IMR-90 (cell line): ENCODE measurements around the gene LLCFC1.
"Not testable (repeated sequence)": the region's sequence is repeated elsewhere in the genome, so short reads cannot be mapped to it uniquely, and the experiment has no call there.

Source experiments
- CEBPB ChIP-seq: IDR thresholded peaks from 2 replicates; pipeline ENCODE4 v1.6.1; 2012; ENCODE audit warnings: low read depth, low read length, improper control_type of control experiment
- CHD1 ChIP-seq: IDR thresholded peaks from 2 replicates; pipeline ENCODE4 v1.6.1; 2012; ENCODE audit warnings: low read depth, low read length, improper control_type of control experiment
- NFE2L2 ChIP-seq: fragments of 150-350 bp; IDR thresholded peaks from 2 replicates; pipeline ENCODE4 v1.6.1; 2016; ENCODE audit warnings: low read depth, mild to moderate bottlenecking, low read length
- POLR2A ChIP-seq: IDR thresholded peaks from 2 replicates; pipeline ENCODE4 v1.6.1; 2012; ENCODE audit warnings: mild to moderate bottlenecking, low read depth, low read length
- RCOR1 ChIP-seq: IDR thresholded peaks from 2 replicates; pipeline ENCODE4 v1.6.1; 2012; ENCODE audit warnings: mild to moderate bottlenecking, low read length, improper control_type of control experiment; ENCODE audit not compliant: insufficient replicate concordance
- SMC3 ChIP-seq: fragments of 150-350 bp; IDR thresholded peaks from 2 replicates; pipeline ENCODE4 v1.6.1; 2016; ENCODE audit warnings: low read depth, mild to moderate bottlenecking, antibody characterized with exemption, low read length, moderate library complexity
- TF ChIP-seq, protein P1 (sequence below): conservative IDR thresholded peaks from 2 replicates; pipeline ENCODE4 v1.5.1; 2012; ENCODE audit warnings: mild to moderate bottlenecking, low read depth, low read length, improper control_type of control experiment

DNA sequence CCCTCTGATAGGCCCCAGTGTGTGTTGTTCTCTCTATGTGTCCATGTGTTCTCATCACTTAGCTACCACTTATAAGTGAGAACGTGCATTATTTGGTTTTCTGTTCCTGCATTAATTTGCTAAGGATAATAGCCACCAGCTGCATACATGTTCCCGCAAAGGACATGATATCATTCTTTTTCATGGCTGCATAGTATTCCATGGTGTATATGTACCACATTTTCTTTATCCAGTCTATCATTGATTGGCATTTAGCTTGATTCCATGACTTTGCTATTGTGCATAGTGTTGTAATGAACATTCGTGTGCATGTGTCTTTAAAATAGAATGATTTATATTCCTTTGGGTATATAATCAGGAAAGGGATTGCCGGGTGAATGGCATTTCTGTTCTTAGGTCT lies 39.1 kb downstream of the LLCFC1 start:
- TF ChIP-seq, protein P1, sequence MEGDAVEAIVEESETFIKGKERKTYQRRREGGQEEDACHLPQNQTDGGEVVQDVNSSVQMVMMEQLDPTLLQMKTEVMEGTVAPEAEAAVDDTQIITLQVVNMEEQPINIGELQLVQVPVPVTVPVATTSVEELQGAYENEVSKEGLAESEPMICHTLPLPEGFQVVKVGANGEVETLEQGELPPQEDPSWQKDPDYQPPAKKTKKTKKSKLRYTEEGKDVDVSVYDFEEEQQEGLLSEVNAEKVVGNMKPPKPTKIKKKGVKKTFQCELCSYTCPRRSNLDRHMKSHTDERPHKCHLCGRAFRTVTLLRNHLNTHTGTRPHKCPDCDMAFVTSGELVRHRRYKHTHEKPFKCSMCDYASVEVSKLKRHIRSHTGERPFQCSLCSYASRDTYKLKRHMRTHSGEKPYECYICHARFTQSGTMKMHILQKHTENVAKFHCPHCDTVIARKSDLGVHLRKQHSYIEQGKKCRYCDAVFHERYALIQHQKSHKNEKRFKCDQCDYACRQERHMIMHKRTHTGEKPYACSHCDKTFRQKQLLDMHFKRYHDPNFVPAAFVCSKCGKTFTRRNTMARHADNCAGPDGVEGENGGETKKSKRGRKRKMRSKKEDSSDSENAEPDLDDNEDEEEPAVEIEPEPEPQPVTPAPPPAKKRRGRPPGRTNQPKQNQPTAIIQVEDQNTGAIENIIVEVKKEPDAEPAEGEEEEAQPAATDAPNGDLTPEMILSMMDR, result not testable (repeated sequence)
- TF ChIP-seq RCOR1, SMC3, NFE2L2, POLR2A, CEBPB, CHD1: not testable (repeated sequence)
